DOHH2 (cell line): ENCODE measurements around the gene GRPEL2.
"Not testable (repeated sequence)": the region's sequence is repeated elsewhere in the genome, so short reads cannot be mapped to it uniquely, and the experiment has no call there.

Experiments
- CTCF ChIP-seq: fragments of 200-600 bp; sonication (generic); IDR thresholded peaks from one replicate; pipeline ENCODE4 v1.5.1; 2014; ENCODE audit warnings: antibody characterized with exemption, mild to moderate bottlenecking, low read depth, low read length; ENCODE audit not compliant: poor library complexity, severe bottlenecking
- EZH2phosphoT487 ChIP-seq: fragments of 200-600 bp; sonication (generic); IDR thresholded peaks from 2 replicates; pipeline ENCODE4 v1.6.1; 2017; ENCODE audit warnings: borderline replicate concordance, mild to moderate bottlenecking, antibody characterized with exemption, low read length, moderate library complexity, mixed read lengths

DNA sequence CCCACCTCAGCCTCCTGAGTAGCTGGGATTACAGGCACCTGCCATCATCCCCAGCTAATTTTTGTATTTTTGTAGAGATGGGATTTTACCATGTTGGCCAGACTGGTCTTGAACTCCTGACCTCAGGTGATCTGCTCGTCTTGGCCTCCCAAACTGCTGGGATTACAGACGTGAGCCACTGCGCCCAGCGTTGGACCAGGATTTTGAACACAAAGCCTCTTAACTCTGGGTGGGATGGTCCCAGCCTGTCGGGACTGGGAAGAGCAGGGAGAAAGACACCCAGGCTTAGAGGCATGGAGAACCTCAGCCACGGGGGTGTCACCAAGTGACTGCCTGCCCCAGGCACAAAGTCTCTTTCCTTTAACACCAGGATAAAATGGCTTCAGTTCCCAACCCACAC lies 45.8 kb downstream of the GRPEL2 start:
- TF ChIP-seq CTCF, EZH2phosphoT487: not testable (repeated sequence)
